Activated naive CD8-positive, alpha-beta T cell treated with anti-CD3 and anti-CD28 coated beads, Interleukin-2, amount 50 U/mL, for 24 hours (primary cell): ENCODE measurements around the gene RBM6.
A peak's percentile ranks its signal among the peaks of the same experiment; 100 is the strongest.
"Not testable (repeated sequence)": the region's sequence is repeated elsewhere in the genome, so short reads cannot be mapped to it uniquely, and the experiment has no call there.

Experiments
- ATAC-seq: fragments of 150-1000 bp; cut with Tn5 transposase; one replicate; pipeline ENCODE4 v1.10.0; 2021
- DNase-seq: peaks from one replicate; pipeline ENCODE4 v3.0.0; 2021
- H3K27ac Mint-ChIP-seq: one replicate; pipeline ENCODE4 v1.8.0; 2021; ENCODE audit warnings: mild to moderate bottlenecking, mixed read lengths
- H3K27me3 Mint-ChIP-seq: one replicate; pipeline ENCODE4 v1.8.0; 2021; ENCODE audit warnings: mixed read lengths
- H3K36me3 Mint-ChIP-seq: one replicate; pipeline ENCODE4 v1.8.0; 2021; ENCODE audit warnings: low read depth, mixed read lengths
- H3K4me1 Mint-ChIP-seq: one replicate; pipeline ENCODE4 v1.8.0; 2021; ENCODE audit warnings: mixed read lengths
- H3K4me3 Mint-ChIP-seq: one replicate; pipeline ENCODE4 v1.8.0; 2021; ENCODE audit warnings: mild to moderate bottlenecking, moderate library complexity, mixed read lengths
- H3K9me3 Mint-ChIP-seq: one replicate; pipeline ENCODE4 v1.8.0; 2021; ENCODE audit warnings: mixed read lengths

Gene RBM6

GRCh38 chr3:49929291-49930167, 10.4 kb upstream of the RBM6 start, which contains the start of gene MON1A:
TSS of gene MON1A (minus strand) at chr3:49929811. CDS start at chr3:49913346, 16,465 bp downstream.
- peak within 1 kb of the TSS; percentile 88 for H3K4me3 Mint-ChIP-seq
- no peaks in the 10 kb centered on the region for H3K27me3 Mint-ChIP-seq
- H3K9me3 Mint-ChIP-seq = no peaks in the 10 kb centered on the region
- H3K27ac Mint-ChIP-seq = peak within 1 kb of the TSS; percentile 82
- H3K36me3 Mint-ChIP-seq = peaks cover 3% of the 10 kb centered on the region
- peaks cover 20% of the 10 kb centered on the region for H3K4me1 Mint-ChIP-seq
- DNase-seq (peak; percentile 94), ATAC-seq (peak; percentile 98)

GRCh38 chr3:49930168-49930690, 9.7 kb upstream of the RBM6 start:
- Mint-ChIP-seq H3K4me3 (peak overlapping the region; percentile 88), H3K9me3 (no peaks in the 10 kb centered on the region)

GRCh38 chr3:49930922-49931321, 9.0 kb upstream of the RBM6 start:
- DNase-seq = no peak
- Mint-ChIP-seq H3K9me3 (no peaks in the 10 kb centered on the region), H3K27ac (no peak overlapping the region), H3K4me1 (peaks cover 20% of the 10 kb centered on the region), H3K36me3 (no peaks in the 10 kb centered on the region), H3K27me3 (no peaks in the 10 kb centered on the region), H3K4me3 (no peak overlapping the region)
- no peak for ATAC-seq

More at GRCh38 chr3:49930168-49930690, 9.7 kb upstream of the RBM6 start:
- H3K27me3 Mint-ChIP-seq = no peaks in the 10 kb centered on the region
- H3K27ac Mint-ChIP-seq = peak overlapping the region; percentile 82
- H3K36me3 Mint-ChIP-seq = no peaks in the 10 kb centered on the region
- no peak for DNase-seq
- no peak for ATAC-seq
- peaks cover 20% of the 10 kb centered on the region for H3K4me1 Mint-ChIP-seq

GRCh38 chr3:49932281-49932680, 7.7 kb upstream of the RBM6 start:
- not testable (repeated sequence) for ATAC-seq, H3K4me3 Mint-ChIP-seq, H3K27me3 Mint-ChIP-seq, H3K27ac Mint-ChIP-seq, H3K36me3 Mint-ChIP-seq, DNase-seq, H3K9me3 Mint-ChIP-seq
- peaks cover 20% of the 10 kb centered on the region for H3K4me1 Mint-ChIP-seq

GRCh38 chr3:49937090-49937489, 2.9 kb upstream of the RBM6 start:
- no peak overlapping the region for H3K4me3 Mint-ChIP-seq
- H3K9me3 Mint-ChIP-seq = no peaks in the 10 kb centered on the region

GRCh38 chr3:49940667-49941249, 808 bp downstream of the RBM6 start:
- H3K9me3 Mint-ChIP-seq = peaks cover 5% of the 10 kb centered on the region
- peaks cover 39% of the 10 kb centered on the region for H3K4me1 Mint-ChIP-seq
- peaks cover 26% of the 10 kb centered on the region for H3K36me3 Mint-ChIP-seq
- no peaks in the 10 kb centered on the region for H3K27me3 Mint-ChIP-seq
- DNase-seq (no peak), ATAC-seq (no peak)
- peak overlapping the region; percentile 98 for H3K4me3 Mint-ChIP-seq
- peak overlapping the region; percentile 94 for H3K27ac Mint-ChIP-seq

More at GRCh38 chr3:49937090-49937489, 2.9 kb upstream of the RBM6 start:
- Mint-ChIP-seq H3K27me3 (no peaks in the 10 kb centered on the region), H3K27ac (no peak overlapping the region), H3K4me1 (peaks cover 18% of the 10 kb centered on the region), H3K36me3 (peaks cover 7% of the 10 kb centered on the region)
- ATAC-seq = no peak
- DNase-seq = no peak

- peaks cover 31% of the 10 kb centered on the region for H3K36me3 Mint-ChIP-seq
- peak overlapping the region; percentile 4 for H3K27ac Mint-ChIP-seq
- ATAC-seq (no peak), DNase-seq (no peak)
- H3K9me3 Mint-ChIP-seq = peaks cover 5% of the 10 kb centered on the region
- peaks cover 49% of the 10 kb centered on the region for H3K4me1 Mint-ChIP-seq
- no peaks in the 10 kb centered on the region for H3K27me3 Mint-ChIP-seq
- no peak overlapping the region for H3K4me3 Mint-ChIP-seq
Observed at GRCh38 chr3:49942651-49943050, 2.7 kb downstream of the RBM6 start.

GRCh38 chr3:49952924-49953323, 13.0 kb downstream of the RBM6 start:
- DNase-seq = no peak
- Mint-ChIP-seq H3K4me1 (peaks cover 26% of the 10 kb centered on the region), H3K36me3 (peaks cover 6% of the 10 kb centered on the region), H3K4me3 (no peak overlapping the region), H3K9me3 (no peaks in the 10 kb centered on the region), H3K27ac (no peak overlapping the region), H3K27me3 (no peaks in the 10 kb centered on the region)
- no peak for ATAC-seq

- no peak overlapping the region for H3K27ac Mint-ChIP-seq
- H3K27me3 Mint-ChIP-seq = no peaks in the 10 kb centered on the region
Observed at GRCh38 chr3:49955636-49956035, 15.7 kb downstream of the RBM6 start.

GRCh38 chr3:49966233-49966942, 26.4 kb downstream of the RBM6 start:
- peaks cover 27% of the 10 kb centered on the region for H3K36me3 Mint-ChIP-seq
- no peak overlapping the region for H3K27ac Mint-ChIP-seq
- ATAC-seq (peak; percentile 63), DNase-seq (no peak)
- H3K9me3 Mint-ChIP-seq = no peaks in the 10 kb centered on the region
- no peaks in the 10 kb centered on the region for H3K27me3 Mint-ChIP-seq
- H3K4me1 Mint-ChIP-seq = no peaks in the 10 kb centered on the region
- no peak overlapping the region for H3K4me3 Mint-ChIP-seq

More at GRCh38 chr3:49955636-49956035, 15.7 kb downstream of the RBM6 start:
- no peak for DNase-seq
- Mint-ChIP-seq H3K4me3 (no peak overlapping the region), H3K4me1 (peaks cover 26% of the 10 kb centered on the region), H3K9me3 (no peaks in the 10 kb centered on the region), H3K36me3 (peaks cover 6% of the 10 kb centered on the region)
- no peak for ATAC-seq

GRCh38 chr3:49967291-49967690, 27.3 kb downstream of the RBM6 start:
- H3K27ac Mint-ChIP-seq = no peak overlapping the region
- H3K9me3 Mint-ChIP-seq = no peaks in the 10 kb centered on the region
- H3K4me3 Mint-ChIP-seq = no peak overlapping the region
- H3K36me3 Mint-ChIP-seq = peaks cover 31% of the 10 kb centered on the region
- H3K4me1 Mint-ChIP-seq = no peaks in the 10 kb centered on the region
- DNase-seq (no peak), ATAC-seq (no peak)
- no peaks in the 10 kb centered on the region for H3K27me3 Mint-ChIP-seq

- ATAC-seq = no peak
- peaks cover 2% of the 10 kb centered on the region for H3K4me1 Mint-ChIP-seq
- H3K27ac Mint-ChIP-seq = no peak overlapping the region
- no peaks in the 10 kb centered on the region for H3K9me3 Mint-ChIP-seq
- DNase-seq = no peak
- H3K27me3 Mint-ChIP-seq = no peaks in the 10 kb centered on the region
- no peak overlapping the region for H3K4me3 Mint-ChIP-seq
- peaks cover 28% of the 10 kb centered on the region for H3K36me3 Mint-ChIP-seq
Observed at GRCh38 chr3:49968346-49968745, 28.4 kb downstream of the RBM6 start.

GRCh38 chr3:49972656-49973055, 32.7 kb downstream of the RBM6 start:
- Mint-ChIP-seq H3K27me3 (no peaks in the 10 kb centered on the region), H3K27ac (no peak overlapping the region), H3K4me1 (peaks cover 2% of the 10 kb centered on the region), H3K4me3 (no peak overlapping the region), H3K36me3 (peaks cover 18% of the 10 kb centered on the region), H3K9me3 (no peaks in the 10 kb centered on the region)
- ATAC-seq (no peak), DNase-seq (no peak)

GRCh38 chr3:49976942-49977341, 37.0 kb downstream of the RBM6 start:
- Mint-ChIP-seq H3K9me3 (no peaks in the 10 kb centered on the region), H3K27me3 (no peaks in the 10 kb centered on the region), H3K27ac (no peak overlapping the region), H3K4me1 (peaks cover 2% of the 10 kb centered on the region), H3K4me3 (no peak overlapping the region), H3K36me3 (peaks cover 15% of the 10 kb centered on the region)
- no peak for ATAC-seq
- no peak for DNase-seq
